ENCODE results near the gene COL6A2. TPM values are rescaled to one million over a fixed set of nuclear protein-coding genes. Genes with fewer than 3 reads are reported as not detected.

COL6A2 gene
- total RNA-seq, 1 experiment from 2014 or later: 129 TPM

DNA sequence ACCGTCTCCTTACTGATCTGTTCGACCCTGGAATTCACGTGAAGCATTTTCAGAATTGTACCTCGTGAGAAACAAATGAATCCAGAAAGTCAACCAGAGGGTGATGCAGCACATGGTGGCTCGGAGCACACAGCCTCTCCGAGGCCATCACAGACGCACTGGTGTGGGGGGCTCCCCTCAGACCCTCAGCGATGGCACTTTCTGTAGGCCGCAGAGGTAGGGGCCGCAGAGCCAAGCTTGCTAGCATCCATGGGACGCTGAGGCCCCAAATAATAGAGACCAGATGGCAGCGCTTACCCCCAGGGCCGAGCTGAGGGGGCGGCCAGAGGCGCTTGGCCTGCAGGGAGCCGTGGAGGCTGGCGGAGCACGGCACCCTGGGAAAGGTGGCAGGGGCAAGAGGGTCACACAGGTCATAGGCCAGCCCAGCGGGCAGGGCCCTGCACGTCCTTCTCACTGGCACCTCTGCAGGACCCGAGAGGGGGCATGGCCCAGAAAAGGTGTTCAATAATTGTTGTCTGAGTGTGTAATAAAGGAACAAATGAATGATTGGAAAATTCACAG, 28.1 kb upstream of the COL6A2 start:
- peak; percentile 14 for DNase-seq
- H4K20me1 ChIP-seq (ENCODE audit: control insufficient read depth, insufficient read depth, insufficient read length): no peaks in the 10 kb centered on the region
- H3K27me3 ChIP-seq (ENCODE audit: insufficient read depth, low read length): no peaks in the 10 kb centered on the region
- H3K4me1 Mint-ChIP-seq: peaks cover 9 to 14% of the 10 kb centered on the region in 2 experiments
- H3K56ac ChIP-seq (ENCODE audit: insufficient read length, low read depth, low read length): no peak overlapping the region
- H3T11ph ChIP-seq (ENCODE audit: low read length): no peak overlapping the region
- H2AK5ac ChIP-seq (ENCODE audit: insufficient read length, low read length): no peak overlapping the region
- no peak overlapping the region for H3K18ac ChIP-seq (ENCODE audit: insufficient read length, low read depth, low read length)
- H3K23ac ChIP-seq (ENCODE audit: insufficient read length, low read depth, low read length): no peak overlapping the region
- H3K79me2 ChIP-seq (ENCODE audit: insufficient read depth, low read length): no peaks in the 10 kb centered on the region
- no peaks in the 10 kb centered on the region for H3K79me1 ChIP-seq (ENCODE audit: insufficient read depth, low read depth, low read length, poor library complexity, severe bottlenecking)
- no peak overlapping the region for H2BK120ac ChIP-seq (ENCODE audit: low read depth, low read length, poor library complexity, severe bottlenecking)
- no peak overlapping the region for H3K14ac ChIP-seq (ENCODE audit: insufficient read depth, low read length)
- H3K27ac ChIP-seq (ENCODE audit: insufficient read length, low read depth, low read length): no peak overlapping the region
- H3K36me3 Mint-ChIP-seq (ENCODE audit: insufficient read depth in 1 of 3, low read depth in 3 of 3): peaks cover 0 to 7% (median 0%) of the 10 kb centered on the region in 3 experiments; a peak in 2 of 7 replicates
- H3K4ac ChIP-seq (ENCODE audit: low read depth, low read length): no peak overlapping the region
- H2BK15ac ChIP-seq (ENCODE audit: low read depth, low read length): no peak overlapping the region
- WGBS (ENCODE audit: extremely low coverage, insufficient read length, low lambda C conversion rate): no CpG with 5 or more reads among the region's 21 CpGs
- no peak overlapping the region for H4K91ac ChIP-seq (ENCODE audit: insufficient read length, low read depth, low read length)
- H4K5ac ChIP-seq (ENCODE audit: insufficient read length, low read depth, low read length): no peak overlapping the region
- H3K9me3 ChIP-seq (ENCODE audit: control insufficient read depth, low read depth, low read length): no peaks in the 10 kb centered on the region
- peaks cover 8 to 12% of the 10 kb centered on the region in 2 experiments; a peak in 3 of 5 replicates for H3K9me3 Mint-ChIP-seq
- TF ChIP-seq, protein P1, sequence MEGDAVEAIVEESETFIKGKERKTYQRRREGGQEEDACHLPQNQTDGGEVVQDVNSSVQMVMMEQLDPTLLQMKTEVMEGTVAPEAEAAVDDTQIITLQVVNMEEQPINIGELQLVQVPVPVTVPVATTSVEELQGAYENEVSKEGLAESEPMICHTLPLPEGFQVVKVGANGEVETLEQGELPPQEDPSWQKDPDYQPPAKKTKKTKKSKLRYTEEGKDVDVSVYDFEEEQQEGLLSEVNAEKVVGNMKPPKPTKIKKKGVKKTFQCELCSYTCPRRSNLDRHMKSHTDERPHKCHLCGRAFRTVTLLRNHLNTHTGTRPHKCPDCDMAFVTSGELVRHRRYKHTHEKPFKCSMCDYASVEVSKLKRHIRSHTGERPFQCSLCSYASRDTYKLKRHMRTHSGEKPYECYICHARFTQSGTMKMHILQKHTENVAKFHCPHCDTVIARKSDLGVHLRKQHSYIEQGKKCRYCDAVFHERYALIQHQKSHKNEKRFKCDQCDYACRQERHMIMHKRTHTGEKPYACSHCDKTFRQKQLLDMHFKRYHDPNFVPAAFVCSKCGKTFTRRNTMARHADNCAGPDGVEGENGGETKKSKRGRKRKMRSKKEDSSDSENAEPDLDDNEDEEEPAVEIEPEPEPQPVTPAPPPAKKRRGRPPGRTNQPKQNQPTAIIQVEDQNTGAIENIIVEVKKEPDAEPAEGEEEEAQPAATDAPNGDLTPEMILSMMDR (conservative IDR thresholded peaks at IDR 0.05): no peak
- H3K4me3 Mint-ChIP-seq: no peak overlapping the region
- no peaks in the 10 kb centered on the region for H3K23me2 ChIP-seq (ENCODE audit: insufficient read length, low read depth, low read length, poor library complexity, severe bottlenecking)
- no peak overlapping the region for H3K9ac ChIP-seq (ENCODE audit: extremely low read depth, insufficient read length, low read length)
- no peak overlapping the region for H2BK5ac ChIP-seq (ENCODE audit: insufficient read length, low read length)
- H2BK20ac ChIP-seq (ENCODE audit: low read depth, low read length, poor library complexity, severe bottlenecking): no peak overlapping the region
- peaks cover 15% of the 10 kb centered on the region for H3K27me3 Mint-ChIP-seq (ENCODE audit: low read depth)
- H3K4me2 ChIP-seq (ENCODE audit: insufficient read depth, insufficient read length, low read length): no peak overlapping the region
- no peak overlapping the region for H2AFZ ChIP-seq (ENCODE audit: low read length)
- peak overlapping the region in 1 of 3 experiments; percentile 8; a peak in 1 of 7 replicates for H3K27ac Mint-ChIP-seq
- H2BK12ac ChIP-seq (ENCODE audit: insufficient read length, low read depth, low read length): no peak overlapping the region
- no peaks in the 10 kb centered on the region for H3K4me1 ChIP-seq (ENCODE audit: insufficient read depth, low read length)
- H4K8ac ChIP-seq (replicated peaks; ENCODE audit: insufficient read length, low read depth, low read length): no peak overlapping the region

All from H9 (cell line).